ENCODE measurements around the gene MT1F. TPM values are rescaled to one million over a fixed set of nuclear protein-coding genes. Genes with fewer than 3 reads are reported as not detected.

Gene MT1F
- total and polyA plus RNA-seq, 10 of the 15 experiments (the other 5 are each of a cell fraction or from before 2014, with no cell fraction given): 0.28 to 2.5 (median 1.1) TPM; not detected in 1

DNA sequence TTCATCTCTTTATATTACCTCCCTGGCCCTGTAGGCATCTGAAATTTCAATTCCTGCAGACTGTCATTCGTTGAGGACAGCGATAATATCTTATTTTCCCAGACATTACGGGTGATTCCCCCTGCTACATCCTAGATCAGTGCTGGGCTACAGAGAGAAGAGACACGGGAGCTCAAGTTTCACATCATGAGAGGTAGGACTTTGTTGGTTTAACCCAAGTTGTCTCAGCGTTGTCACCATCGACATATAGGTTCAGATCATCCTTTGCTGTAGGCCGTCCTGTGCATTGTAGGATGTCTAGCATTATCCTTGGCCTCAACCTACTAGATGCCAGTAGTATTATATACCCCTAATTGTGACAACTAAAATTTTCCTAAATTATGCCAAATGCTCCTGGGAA lies 43.8 kb downstream of the MT1F start:
- Histone ChIP-seq H3K9ac (ENCODE audit: control insufficient read depth, insufficient read depth, low read length) (no peak overlapping the region), H2AFZ (ENCODE audit: control insufficient read depth, low read depth, low read length) (no peak overlapping the region; the same call in 1 of the 2 replicates), H3K79me2 (ENCODE audit: control insufficient read depth, insufficient read depth, low read length) (no peaks in the 10 kb centered on the region), H3K4me1 (ENCODE audit: control insufficient read depth, insufficient read depth, low read length) (no peaks in the 10 kb centered on the region; the same call in 1 of the 2 replicates), H3K36me3 (ENCODE audit: control insufficient read depth in 2 of 2, insufficient read depth in 2 of 2, low read length in 1 of 2) (no peaks in the 10 kb centered on the region), H3K27me3 (replicated peaks in 1 of 2; ENCODE audit: control insufficient read depth in 2 of 2, insufficient read depth in 2 of 2, low read length in 1 of 2) (no peaks in the 10 kb centered on the region; a peak in 1 of 4 replicates), H3K27ac (ENCODE audit: control insufficient read depth, insufficient read depth) (no peak overlapping the region), H3K4me3 (no peak overlapping the region), H3K9me3 (replicated peaks; ENCODE audit: control insufficient read depth, insufficient read depth, low read length) (no peaks in the 10 kb centered on the region; the same call in 2 of the 3 replicates), H4K20me1 (ENCODE audit: control insufficient read depth, insufficient read depth) (no peaks in the 10 kb centered on the region), H3K4me2 (ENCODE audit: control insufficient read depth, insufficient read depth) (no peak overlapping the region)
- BruUV-seq (replicated peaks): no TSS peak
- DNase-seq (ENCODE audit: low read depth, low spot score) (no peak), ATAC-seq (no peak), FAIRE-seq (no peak)
- in situ Hi-C loops (cut with MboI): loop anchor here (5.0 kb wide), 1 partner anchor 189 kb away; no protein-coding TSS in a partner anchor
- SMC1A ChIA-PET (ENCODE audit: uncharacterized antibody, unreplicated experiment): interaction anchor here (0.6 to 4.6 kb wide), 57 partner anchors 9 to 860 kb away, joined by 3 to 67 read pairs (median 4); partner anchors contain the start of genes MT1G and MT1X
- RAD21 ChIA-PET (ENCODE audit: unreplicated experiment): interaction anchor here (0.6 to 4.7 kb wide), 42 partner anchors 12 to 383 kb away, joined by 3 to 66 read pairs (median 4); partner anchors contain the start of genes MT1X, MT2A, NUDT21 and OGFOD1
- CTCF ChIA-PET: interaction anchor here (0.6 to 4.6 kb wide), 61 partner anchors 9 to 345 kb away, joined by 3 to 90 read pairs (median 4); partner anchors contain the start of genes MT2A, MT4, NUDT21 and OGFOD1
- WGBS (ENCODE audit: insufficient coverage, insufficient replicate concordance, low lambda C conversion rate, missing lambda C conversion rate): 83% methylated on average over 7 of the region's 7 CpGs
- intact Hi-C loops (cut with micrococcal nuclease; ENCODE audit: unreplicated experiment): loop anchor here (10.0 kb wide), 1 partner anchor 387 kb away; no protein-coding TSS in a partner anchor
- TF ChIP-seq KAT2A (conservative IDR thresholded peaks at IDR 0.05; ENCODE audit: control insufficient read depth, low read depth, low read length) (no peak), RCOR1 (conservative IDR thresholded peaks at IDR 0.05; ENCODE audit: low read depth, low read length) (no peak), ETV6 (conservative IDR thresholded peaks at IDR 0.05 in 1 of 2, IDR thresholded peaks at IDR 0.05 in 1 of 2; ENCODE audit: borderline replicate concordance in 1 of 2, low read depth in 1 of 2) (no peak), CREM (IDR thresholded peaks at IDR 0.05; ENCODE audit: low read depth) (no peak), SMARCA5 (IDR thresholded peaks at IDR 0.05) (no peak), ZNF24 (IDR thresholded peaks at IDR 0.05) (no peak), TCF3 (IDR thresholded peaks at IDR 0.05; ENCODE audit: borderline replicate concordance, insufficient read depth, low read depth, low read length) (no peak), KDM1A (IDR thresholded peaks at IDR 0.05; ENCODE audit: borderline replicate concordance) (no peak)
- TF ChIP-seq, protein P1, sequence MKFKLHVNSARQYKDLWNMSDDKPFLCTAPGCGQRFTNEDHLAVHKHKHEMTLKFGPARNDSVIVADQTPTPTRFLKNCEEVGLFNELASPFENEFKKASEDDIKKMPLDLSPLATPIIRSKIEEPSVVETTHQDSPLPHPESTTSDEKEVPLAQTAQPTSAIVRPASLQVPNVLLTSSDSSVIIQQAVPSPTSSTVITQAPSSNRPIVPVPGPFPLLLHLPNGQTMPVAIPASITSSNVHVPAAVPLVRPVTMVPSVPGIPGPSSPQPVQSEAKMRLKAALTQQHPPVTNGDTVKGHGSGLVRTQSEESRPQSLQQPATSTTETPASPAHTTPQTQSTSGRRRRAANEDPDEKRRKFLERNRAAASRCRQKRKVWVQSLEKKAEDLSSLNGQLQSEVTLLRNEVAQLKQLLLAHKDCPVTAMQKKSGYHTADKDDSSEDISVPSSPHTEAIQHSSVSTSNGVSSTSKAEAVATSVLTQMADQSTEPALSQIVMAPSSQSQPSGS (IDR thresholded peaks at IDR 0.05; ENCODE audit: low read length): no peak
- POLR2A ChIA-PET: interaction anchor here (0.5 to 1.1 kb wide), 4 partner anchors 22 to 1462 kb away, joined by 3 to 6 read pairs (median 4); no protein-coding TSS in a partner anchor

All from GM12878 (cell line).